ENCODE data around the gene IRF2BP2. TPM values are rescaled to one million over a fixed set of nuclear protein-coding genes. Genes with fewer than 3 reads are reported as not detected.

Gene IRF2BP2
- total and polyA plus RNA-seq, 2 of the 13 experiments (the other 11 are each of a cell fraction or from before 2014, with no cell fraction given): 140 to 147 TPM

- no peak for TF ChIP-seq GLI4 (CRISPR knock-in tag; IDR thresholded peaks at IDR 0.05; ENCODE audit: borderline replicate concordance)
These were observed 3.2 kb downstream of the IRF2BP2 start (continued) for GRCh38 chr1:234606784-234607108.

GRCh38 chr1:234605983-234606783 lies 3.8 kb downstream of the IRF2BP2 start:
- intact Hi-C loops (cut with micrococcal nuclease; ENCODE audit: unreplicated experiment): loop anchor here (10.0 kb wide), 1 partner anchor 209 kb away; no protein-coding TSS in a partner anchor
- POLR2A ChIA-PET: interaction anchor here (0.6 to 4.5 kb wide), 22 partner anchors 11 to 468 kb away, joined by 3 to 190 read pairs (median 4); no protein-coding TSS in a partner anchor
- TF ChIP-seq ZHX2 (IDR thresholded peaks at IDR 0.05; ENCODE audit: low read depth) (no peak), ZHX2 (CRISPR knock-in tag; IDR thresholded peaks at IDR 0.05; ENCODE audit: borderline replicate concordance) (0 out of 2 replicates have a peak, but pooled peaks have one; percentile 17), TEAD3 (CRISPR knock-in tag; optimal IDR thresholded peaks at IDR 0.05; ENCODE audit: borderline replicate concordance) (no peak), MLX (CRISPR knock-in tag; IDR thresholded peaks at IDR 0.05) (peak; percentile 78; the same call in 1 of the 2 replicates), CREM (IDR thresholded peaks at IDR 0.05) (0 out of 2 replicates have a peak, but pooled peaks have one; percentile 29), CREM (CRISPR knock-in tag; IDR thresholded peaks at IDR 0.05) (no peak), MXI1 (IDR thresholded peaks at IDR 0.05; ENCODE audit: borderline replicate concordance, low read depth, low read length) (peak; percentile 50; the same call in 1 of the 3 replicates), FOXP4 (CRISPR knock-in tag; IDR thresholded peaks at IDR 0.05) (peak; percentile 25; the same call in 1 of the 2 replicates), TBX2 (CRISPR knock-in tag; IDR thresholded peaks at IDR 0.05; ENCODE audit: borderline replicate concordance) (0 out of 2 replicates have a peak, but pooled peaks have one; percentile 31)

More at GRCh38 chr1:234605983-234606783, 3.8 kb downstream of the IRF2BP2 start:
- Histone ChIP-seq H3K9me3 (ENCODE audit: low read length) (no peaks in the 10 kb centered on the region), H3K9ac (ENCODE audit: insufficient read depth, low read depth, low read length) (peak overlapping the region; percentile 97), H4K20me1 (ENCODE audit: insufficient read depth, low read length) (peaks cover 9% of the 10 kb centered on the region; the same call in 1 of the 2 replicates), H3K4me3 (replicated peaks in 1 of 3; ENCODE audit: insufficient read depth in 1 of 3, low read depth in 2 of 3, low read length in 3 of 3) (peak overlapping the region; percentile 87 to 91 (median 89)), H3K4me1 (ENCODE audit: insufficient read depth, low read length) (peaks cover 22% of the 10 kb centered on the region), H3K27ac (ENCODE audit: extremely low read length, insufficient read depth, low read length) (peak overlapping the region; percentile 100), H3K4me2 (ENCODE audit: low read depth, low read length) (peak overlapping the region; percentile 85), H3K27me3 (ENCODE audit: control insufficient read depth in 1 of 2, insufficient read depth in 2 of 2, low read length in 2 of 2) (no peaks in the 10 kb centered on the region; a peak in 2 of 5 replicates), H2AFZ (ENCODE audit: low read length) (no peak overlapping the region), H3K36me3 (replicated peaks in 1 of 2; ENCODE audit: control insufficient read depth in 1 of 2, insufficient read depth in 2 of 2, low read length in 2 of 2) (peaks cover 5 to 13% of the 10 kb centered on the region in 2 experiments), H3K79me2 (ENCODE audit: insufficient read depth, low read length) (peaks cover 76% of the 10 kb centered on the region)
- in situ Hi-C loops (cut with HindIII; ENCODE audit: extremely low pct_ligation_motif_present, low pct_unique_long_range_greater_than_20kb): no loop called here
- DNase-seq (ENCODE audit: low spot score) (peak; percentile 74), ATAC-seq (no peak), FAIRE-seq (peak; percentile 60)
- 2% methylated on average over 9 of the region's 9 CpGs for WGBS (ENCODE audit: low lambda C conversion rate)
- CTCF ChIA-PET (ENCODE audit: low intra/inter-chr PET ratio, low total read pairs): no interaction called here
- no TSS peak for BruUV-seq (replicated peaks)

Data from HepG2 (cell line).